ENCODE results near the gene DYNLT3. TPM values are rescaled to one million over a fixed set of nuclear protein-coding genes. Genes with fewer than 3 reads are reported as not detected.

Gene DYNLT3
- total RNA-seq: 56.6 and 58.6 TPM in 2 replicates

- Histone ChIP-seq H3K79me2 (ENCODE audit: insufficient read depth, low read length) (no peaks in the 10 kb centered on the region), H3K27me3 (ENCODE audit: insufficient read depth, low read length) (no peaks in the 10 kb centered on the region), H3K4me1 (ENCODE audit: insufficient read depth, low read length) (peaks cover 4% of the 10 kb centered on the region), H3K4me3 (ENCODE audit: insufficient read depth, low read length) (peak within 1 kb of the TSS; percentile 80), H3K9me3 (ENCODE audit: low read depth, low read length) (no peaks in the 10 kb centered on the region), H2AFZ (ENCODE audit: low read length) (peak within 1 kb of the TSS; percentile 93), H4K20me1 (ENCODE audit: insufficient read depth, low read length) (no peaks in the 10 kb centered on the region), H3K27ac (ENCODE audit: low read depth, low read length) (peak within 1 kb of the TSS; percentile 75), H3K4me2 (ENCODE audit: insufficient read depth, low read length) (peak within 1 kb of the TSS; percentile 77), H3K36me3 (ENCODE audit: insufficient read depth, low read length) (no peaks in the 10 kb centered on the region)
- peak; percentile 78 for DNase-seq (ENCODE audit: insufficient read length, low spot score, missing footprints)
- no peak for TF ChIP-seq CTCF (IDR thresholded peaks at IDR 0.05; ENCODE audit: extremely low read depth, low read depth, low read length)
Observed at GRCh38 chrX:37846934-37847732, at the start of gene DYNLT3. Gene DYNLT3, minus strand, starts transcription at chrX:37847571. Its CDS starts 61 bp downstream, at chrX:37847510.

- Histone ChIP-seq H3K27ac (ENCODE audit: low read depth, low read length) (no peak overlapping the region), H3K4me1 (ENCODE audit: insufficient read depth, low read length) (no peaks in the 10 kb centered on the region), H2AFZ (ENCODE audit: low read length) (no peak overlapping the region), H3K27me3 (ENCODE audit: insufficient read depth, low read length) (no peaks in the 10 kb centered on the region), H3K9me3 (ENCODE audit: low read depth, low read length) (no peaks in the 10 kb centered on the region), H3K79me2 (ENCODE audit: insufficient read depth, low read length) (no peaks in the 10 kb centered on the region), H4K20me1 (ENCODE audit: insufficient read depth, low read length) (no peaks in the 10 kb centered on the region), H3K4me3 (ENCODE audit: insufficient read depth, low read length) (no peak overlapping the region), H3K36me3 (ENCODE audit: insufficient read depth, low read length) (no peaks in the 10 kb centered on the region), H3K4me2 (ENCODE audit: insufficient read depth, low read length) (no peak overlapping the region)
- DNase-seq (ENCODE audit: insufficient read length, low spot score, missing footprints): no peak
- TF ChIP-seq CTCF (IDR thresholded peaks at IDR 0.05; ENCODE audit: extremely low read depth, low read depth, low read length): no peak
Observed at GRCh38 chrX:37896511-37896890, 49.1 kb upstream of the DYNLT3 start.

- no peaks in the 10 kb centered on the region for H3K9me3 ChIP-seq (ENCODE audit: low read depth, low read length)
- H3K36me3 ChIP-seq (ENCODE audit: insufficient read depth, low read length): no peaks in the 10 kb centered on the region
- H3K4me1 ChIP-seq (ENCODE audit: insufficient read depth, low read length): no peaks in the 10 kb centered on the region
- H2AFZ ChIP-seq (ENCODE audit: low read length): no peak overlapping the region
- H3K4me2 ChIP-seq (ENCODE audit: insufficient read depth, low read length): no peak overlapping the region
- H4K20me1 ChIP-seq (ENCODE audit: insufficient read depth, low read length): no peaks in the 10 kb centered on the region
- no peak overlapping the region for H3K27ac ChIP-seq (ENCODE audit: low read depth, low read length)
- no peaks in the 10 kb centered on the region for H3K79me2 ChIP-seq (ENCODE audit: insufficient read depth, low read length)
- no peaks in the 10 kb centered on the region for H3K27me3 ChIP-seq (ENCODE audit: insufficient read depth, low read length)
- DNase-seq (ENCODE audit: insufficient read length, low spot score, missing footprints): no peak
- TF ChIP-seq CTCF (IDR thresholded peaks at IDR 0.05; ENCODE audit: extremely low read depth, low read depth, low read length): no peak
- H3K4me3 ChIP-seq (ENCODE audit: insufficient read depth, low read length): no peak overlapping the region
Observed at GRCh38 chrX:37895795-37896510, 48.6 kb upstream of the DYNLT3 start.

- no peak overlapping the region for H3K4me2 ChIP-seq (ENCODE audit: insufficient read depth, low read length)
- no peaks in the 10 kb centered on the region for H4K20me1 ChIP-seq (ENCODE audit: insufficient read depth, low read length)
- no peaks in the 10 kb centered on the region for H3K27me3 ChIP-seq (ENCODE audit: insufficient read depth, low read length)
- H3K36me3 ChIP-seq (ENCODE audit: insufficient read depth, low read length): no peaks in the 10 kb centered on the region
- no peaks in the 10 kb centered on the region for H3K4me1 ChIP-seq (ENCODE audit: insufficient read depth, low read length)
- no peak overlapping the region for H3K27ac ChIP-seq (ENCODE audit: low read depth, low read length)
- no peaks in the 10 kb centered on the region for H3K9me3 ChIP-seq (ENCODE audit: low read depth, low read length)
- TF ChIP-seq CTCF (IDR thresholded peaks at IDR 0.05; ENCODE audit: extremely low read depth, low read depth, low read length): no peak
- no peak overlapping the region for H3K4me3 ChIP-seq (ENCODE audit: insufficient read depth, low read length)
- H2AFZ ChIP-seq (ENCODE audit: low read length): no peak overlapping the region
- H3K79me2 ChIP-seq (ENCODE audit: insufficient read depth, low read length): no peaks in the 10 kb centered on the region
- no peak for DNase-seq (ENCODE audit: insufficient read length, low spot score, missing footprints)
Observed at GRCh38 chrX:37894725-37895124, 47.4 kb upstream of the DYNLT3 start.

Measured in osteoblast (primary cell).